Glomerular visceral epithelial cell (primary cell): ENCODE measurements around the gene DPYD.
A peak's percentile ranks its signal among the peaks of the same experiment; 100 is the strongest.

Source experiments
- DNase-seq: peaks from one replicate; pipeline ENCODE4 v3.0.0-alpha.2; 2016; ENCODE audit errors: extremely low spot score

Gene DPYD

GRCh38 chr1:97711858-97712257 is 209.0 kb downstream of the DPYD start:
- no peak for DNase-seq

GRCh38 chr1:97693601-97694000 is 227.2 kb downstream of the DPYD start:
- no peak for DNase-seq

GRCh38 chr1:97691325-97691724 is 229.5 kb downstream of the DPYD start:
- DNase-seq = no peak

GRCh38 chr1:97685360-97685759 is 235.5 kb downstream of the DPYD start:
- DNase-seq = no peak

GRCh38 chr1:97680894-97681293 is 239.9 kb downstream of the DPYD start:
- DNase-seq = no peak

- no peak for DNase-seq
Observed at GRCh38 chr1:97680470-97680869, 240.4 kb downstream of the DPYD start.

- no peak for DNase-seq
Observed at GRCh38 chr1:97677702-97678101, 243.1 kb downstream of the DPYD start.

- no peak for DNase-seq
Observed at GRCh38 chr1:97674517-97674916, 246.3 kb downstream of the DPYD start.

GRCh38 chr1:97668945-97669344 is 251.9 kb downstream of the DPYD start:
- peak; percentile 9 for DNase-seq

- DNase-seq = no peak
Observed at GRCh38 chr1:97660431-97661105, 260.3 kb downstream of the DPYD start.

GRCh38 chr1:97654876-97655585 is 265.8 kb downstream of the DPYD start:
- DNase-seq = no peak

- no peak for DNase-seq
Observed at GRCh38 chr1:97651250-97651649, 269.6 kb downstream of the DPYD start.

- no peak for DNase-seq
Observed at GRCh38 chr1:97649591-97649990, 271.2 kb downstream of the DPYD start.

GRCh38 chr1:97647776-97648175 is 273.1 kb downstream of the DPYD start:
- DNase-seq = no peak

GRCh38 chr1:97646071-97646470 is 274.8 kb downstream of the DPYD start:
- DNase-seq = no peak

GRCh38 chr1:97640677-97641076 is 280.2 kb downstream of the DPYD start:
- DNase-seq = no peak

GRCh38 chr1:97636941-97637340 is 283.9 kb downstream of the DPYD start:
- DNase-seq = no peak

GRCh38 chr1:97634758-97635157 is 286.1 kb downstream of the DPYD start:
- DNase-seq = no peak

GRCh38 chr1:97632776-97633175 is 288.1 kb downstream of the DPYD start:
- DNase-seq = no peak

- DNase-seq = peak; percentile 16
Observed at GRCh38 chr1:97632075-97632474, 288.8 kb downstream of the DPYD start.

GRCh38 chr1:97630948-97631347 is 289.9 kb downstream of the DPYD start:
- no peak for DNase-seq

- DNase-seq = no peak
Observed at GRCh38 chr1:97630281-97630680, 290.6 kb downstream of the DPYD start.

GRCh38 chr1:97623220-97623619 is 297.6 kb downstream of the DPYD start:
- DNase-seq = no peak

- DNase-seq = no peak
Observed at GRCh38 chr1:97621955-97622354, 298.9 kb downstream of the DPYD start.
